HepG2 (cell line): ENCODE data around the gene CST3. TPM values are rescaled to one million over a fixed set of nuclear protein-coding genes. Genes with fewer than 3 reads are reported as not detected.

Experiments used
- ATF7 ChIP-seq, 2 experiments: fragments of 450-650 bp in 1 of 2; sonication (generic) in 1 of 2; formaldehyde crosslinking in 1 of 2; IDR thresholded peaks; 2 replicates each; pipeline versions ENCODE4 v1.4.0 to v1.6.1; 2016 to 2020; ENCODE audit warnings: antibody characterized with exemption in 1 of 2, mild to moderate bottlenecking in 1 of 2, missing genetic modification reagents in 1 of 2
- BHLHE40 ChIP-seq: IDR thresholded peaks from 2 replicates; pipeline ENCODE4 v1.6.1; 2011; ENCODE audit warnings: low read length, improper control_type of control experiment
- CBFB ChIP-seq: sonication (generic); formaldehyde crosslinking; IDR thresholded peaks from 2 replicates; pipeline ENCODE4 v1.4.0; 2020; ENCODE audit warnings: missing genetic modification reagents
- E2F1 ChIP-seq: sonication (generic); formaldehyde crosslinking; IDR thresholded peaks from 2 replicates; pipeline ENCODE4 v1.5.0; 2020; ENCODE audit warnings: missing genetic modification reagents
- KAT2B ChIP-seq: fragments of 150-350 bp; IDR thresholded peaks from 2 replicates; pipeline ENCODE4 v1.6.1; 2014; ENCODE audit warnings: low read depth, low read length, borderline replicate concordance
- MYNN ChIP-seq: sonication (generic); formaldehyde crosslinking; IDR thresholded peaks from 2 replicates; pipeline ENCODE4 v1.4.0; 2020; ENCODE audit warnings: mild to moderate bottlenecking, low read depth, missing genetic modification reagents
- PHF8 ChIP-seq: sonication (generic); formaldehyde crosslinking; IDR thresholded peaks from 2 replicates; pipeline ENCODE4 v1.5.0; 2020; ENCODE audit warnings: missing genetic modification reagents
- SRSF9 ChIP-seq: fragments of 200-400 bp; formaldehyde crosslinking; IDR thresholded peaks from 2 replicates; pipeline ENCODE4 v1.6.1; 2018; ENCODE audit warnings: borderline replicate concordance, mild to moderate bottlenecking, low read depth, low read length; ENCODE audit not compliant: insufficient read depth, poor library complexity, severe bottlenecking
- ZEB1 ChIP-seq: IDR thresholded peaks from 2 replicates; pipeline ENCODE4 v1.6.1; 2012; ENCODE audit warnings: mild to moderate bottlenecking, low read depth, inconsistent platforms; ENCODE audit not compliant: insufficient replicate concordance
- ZNF615 ChIP-seq: sonication (generic); formaldehyde crosslinking; IDR thresholded peaks from 2 replicates; pipeline ENCODE4 v1.5.0; 2020; ENCODE audit warnings: mild to moderate bottlenecking, missing genetic modification reagents, borderline replicate concordance
- ZNF773 ChIP-seq: sonication (generic); formaldehyde crosslinking; IDR thresholded peaks from 2 replicates; pipeline ENCODE4 v1.4.0; 2020; ENCODE audit warnings: missing genetic modification reagents, borderline replicate concordance
- polyA plus RNA-seq, 8 experiments: library from polyadenylated mRNA; depleted of rRNA in 3 of 8; stranded (reverse) in 7 of 8; unstranded in 1 of 8; fragments of >200 nt; fragmentation: Illumina TruSeq in 4 of 8; extraction: Trizol in 4 of 8; gene quantifications; 2 replicates each; pipeline versions ENCODE4 v1.2.1 to v1.2.3, GENCODE V29; 2011 to 2016; ENCODE audit warnings: low read depth in 4 of 8, missing spikeins in 1 of 8, mixed read lengths in 1 of 8; ENCODE audit not compliant: insufficient read depth in 1 of 8
- total RNA-seq, 5 experiments: library from RNA; depleted of rRNA; stranded (reverse); fragments of >200 nt; fragmentation: Illumina TruSeq; extraction: Trizol; gene quantifications; 2 replicates each; pipeline ENCODE4 v1.2.3, GENCODE V29; 2016; ENCODE audit warnings: low read depth in 1 of 5
- TF ChIP-seq, protein P1 (sequence below): sonication (generic); formaldehyde crosslinking; IDR thresholded peaks from 2 replicates; pipeline ENCODE4 v1.5.0; 2020; ENCODE audit warnings: missing genetic modification reagents
- TF ChIP-seq, protein P2 (sequence below), 2 experiments: fragments of 450-650 bp in 1 of 2; sonication (generic) in 1 of 2; formaldehyde crosslinking in 1 of 2; IDR thresholded peaks; 2 replicates each; pipeline versions ENCODE4 v1.6.1 to v1.8.0; 2016 to 2022; ENCODE audit warnings: antibody characterized with exemption in 1 of 2, mild to moderate bottlenecking in 1 of 2, missing genetic modification reagents in 1 of 2
- TF ChIP-seq, protein P3 (sequence below): sonication (generic); formaldehyde crosslinking; IDR thresholded peaks from 2 replicates; pipeline ENCODE4 v1.8.0; 2022; ENCODE audit warnings: mild to moderate bottlenecking, missing genetic modification reagents; ENCODE audit not compliant: insufficient replicate concordance

The CST3 gene
- total and polyA plus RNA-seq, 2 of the 13 experiments (the other 11 are each of a cell fraction or from before 2014, with no cell fraction given), result 690 to 1,005 TPM

- TF ChIP-seq, protein P1, sequence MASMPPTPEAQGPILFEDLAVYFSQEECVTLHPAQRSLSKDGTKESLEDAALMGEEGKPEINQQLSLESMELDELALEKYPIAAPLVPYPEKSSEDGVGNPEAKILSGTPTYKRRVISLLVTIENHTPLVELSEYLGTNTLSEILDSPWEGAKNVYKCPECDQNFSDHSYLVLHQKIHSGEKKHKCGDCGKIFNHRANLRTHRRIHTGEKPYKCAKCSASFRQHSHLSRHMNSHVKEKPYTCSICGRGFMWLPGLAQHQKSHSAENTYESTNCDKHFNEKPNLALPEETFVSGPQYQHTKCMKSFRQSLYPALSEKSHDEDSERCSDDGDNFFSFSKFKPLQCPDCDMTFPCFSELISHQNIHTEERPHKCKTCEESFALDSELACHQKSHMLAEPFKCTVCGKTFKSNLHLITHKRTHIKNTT, result no peak
- TF ChIP-seq PHF8 (CRISPR knock-in tag) (no peak), KAT2B (no peak), MYNN (CRISPR knock-in tag) (no peak), E2F1 (CRISPR knock-in tag) (no peak), ATF7 (IDR thresholded peaks at IDR 0.05) (no peak), ATF7 (CRISPR knock-in tag; IDR thresholded peaks at IDR 0.05) (no peak), ZNF773 (no peak), ZNF615 (no peak), CBFB (no peak), BHLHE40 (no peak), ZEB1 (no peak), SRSF9 (no peak)
- TF ChIP-seq, protein P2, sequence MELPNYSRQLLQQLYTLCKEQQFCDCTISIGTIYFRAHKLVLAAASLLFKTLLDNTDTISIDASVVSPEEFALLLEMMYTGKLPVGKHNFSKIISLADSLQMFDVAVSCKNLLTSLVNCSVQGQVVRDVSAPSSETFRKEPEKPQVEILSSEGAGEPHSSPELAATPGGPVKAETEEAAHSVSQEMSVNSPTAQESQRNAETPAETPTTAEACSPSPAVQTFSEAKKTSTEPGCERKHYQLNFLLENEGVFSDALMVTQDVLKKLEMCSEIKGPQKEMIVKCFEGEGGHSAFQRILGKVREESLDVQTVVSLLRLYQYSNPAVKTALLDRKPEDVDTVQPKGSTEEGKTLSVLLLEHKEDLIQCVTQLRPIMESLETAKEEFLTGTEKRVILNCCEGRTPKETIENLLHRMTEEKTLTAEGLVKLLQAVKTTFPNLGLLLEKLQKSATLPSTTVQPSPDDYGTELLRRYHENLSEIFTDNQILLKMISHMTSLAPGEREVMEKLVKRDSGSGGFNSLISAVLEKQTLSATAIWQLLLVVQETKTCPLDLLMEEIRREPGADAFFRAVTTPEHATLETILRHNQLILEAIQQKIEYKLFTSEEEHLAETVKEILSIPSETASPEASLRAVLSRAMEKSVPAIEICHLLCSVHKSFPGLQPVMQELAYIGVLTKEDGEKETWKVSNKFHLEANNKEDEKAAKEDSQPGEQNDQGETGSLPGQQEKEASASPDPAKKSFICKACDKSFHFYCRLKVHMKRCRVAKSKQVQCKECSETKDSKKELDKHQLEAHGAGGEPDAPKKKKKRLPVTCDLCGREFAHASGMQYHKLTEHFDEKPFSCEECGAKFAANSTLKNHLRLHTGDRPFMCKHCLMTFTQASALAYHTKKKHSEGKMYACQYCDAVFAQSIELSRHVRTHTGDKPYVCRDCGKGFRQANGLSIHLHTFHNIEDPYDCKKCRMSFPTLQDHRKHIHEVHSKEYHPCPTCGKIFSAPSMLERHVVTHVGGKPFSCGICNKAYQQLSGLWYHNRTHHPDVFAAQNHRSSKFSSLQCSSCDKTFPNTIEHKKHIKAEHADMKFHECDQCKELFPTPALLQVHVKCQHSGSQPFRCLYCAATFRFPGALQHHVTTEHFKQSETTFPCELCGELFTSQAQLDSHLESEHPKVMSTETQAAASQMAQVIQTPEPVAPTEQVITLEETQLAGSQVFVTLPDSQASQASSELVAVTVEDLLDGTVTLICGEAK (IDR thresholded peaks at IDR 0.05), result no peak
- TF ChIP-seq, protein P2 (CRISPR knock-in tag; IDR thresholded peaks at IDR 0.05), result 0 out of 2 replicates have a peak, but pooled peaks have one; percentile 34
- TF ChIP-seq, protein P3, sequence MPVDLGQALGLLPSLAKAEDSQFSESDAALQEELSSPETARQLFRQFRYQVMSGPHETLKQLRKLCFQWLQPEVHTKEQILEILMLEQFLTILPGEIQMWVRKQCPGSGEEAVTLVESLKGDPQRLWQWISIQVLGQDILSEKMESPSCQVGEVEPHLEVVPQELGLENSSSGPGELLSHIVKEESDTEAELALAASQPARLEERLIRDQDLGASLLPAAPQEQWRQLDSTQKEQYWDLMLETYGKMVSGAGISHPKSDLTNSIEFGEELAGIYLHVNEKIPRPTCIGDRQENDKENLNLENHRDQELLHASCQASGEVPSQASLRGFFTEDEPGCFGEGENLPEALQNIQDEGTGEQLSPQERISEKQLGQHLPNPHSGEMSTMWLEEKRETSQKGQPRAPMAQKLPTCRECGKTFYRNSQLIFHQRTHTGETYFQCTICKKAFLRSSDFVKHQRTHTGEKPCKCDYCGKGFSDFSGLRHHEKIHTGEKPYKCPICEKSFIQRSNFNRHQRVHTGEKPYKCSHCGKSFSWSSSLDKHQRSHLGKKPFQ, result no peak
Measured at GRCh38 chr20:23632711-23633573, 4.8 kb downstream of the CST3 start (continued).
